ENCODE measurements around the gene UGGT1.

Gene UGGT1

GRCh38 chr2:128134573-128134972 is 43.6 kb downstream of the UGGT1 start:
- DNase-seq (ENCODE audit: low read depth, low spot score) = peak; percentile 61
- H3K4me3 ChIP-seq (ENCODE audit: low read depth, low read length) = no peak overlapping the region
- TF ChIP-seq CTCF (IDR thresholded peaks at IDR 0.05; ENCODE audit: low read depth, low read length) = no peak
- in situ Hi-C loops (cut with HindIII; ENCODE audit: low sequenced_read_pairs) = no loop called here

GRCh38 chr2:128137094-128137616 is 46.2 kb downstream of the UGGT1 start:
- in situ Hi-C loops (cut with HindIII; ENCODE audit: low sequenced_read_pairs) = no loop called here

GRCh38 chr2:128139624-128140023 is 48.6 kb downstream of the UGGT1 start:
- in situ Hi-C loops (cut with HindIII; ENCODE audit: low sequenced_read_pairs) = no loop called here
- TF ChIP-seq CTCF (IDR thresholded peaks at IDR 0.05; ENCODE audit: low read depth, low read length) = no peak
- H3K4me3 ChIP-seq (ENCODE audit: low read depth, low read length) = no peak overlapping the region
- DNase-seq (ENCODE audit: low read depth, low spot score) = no peak

More at GRCh38 chr2:128137094-128137616, 46.2 kb downstream of the UGGT1 start:
- no peak overlapping the region for H3K4me3 ChIP-seq (ENCODE audit: low read depth, low read length)
- no peak for TF ChIP-seq CTCF (IDR thresholded peaks at IDR 0.05; ENCODE audit: low read depth, low read length)
- no peak for DNase-seq (ENCODE audit: low read depth, low spot score)

- peak; percentile 83 for DNase-seq (ENCODE audit: low read depth, low spot score)
- H3K4me3 ChIP-seq (ENCODE audit: low read depth, low read length) = no peak overlapping the region
- in situ Hi-C loops (cut with HindIII; ENCODE audit: low sequenced_read_pairs) = no loop called here
- TF ChIP-seq CTCF (IDR thresholded peaks at IDR 0.05; ENCODE audit: low read depth, low read length) = no peak
Measured at GRCh38 chr2:128145651-128146050, 54.7 kb downstream of the UGGT1 start.

GRCh38 chr2:128153786-128154185 is 62.8 kb downstream of the UGGT1 start:
- no peak overlapping the region for H3K4me3 ChIP-seq (ENCODE audit: low read depth, low read length)
- no peak for DNase-seq (ENCODE audit: low read depth, low spot score)
- in situ Hi-C loops (cut with HindIII; ENCODE audit: low sequenced_read_pairs) = no loop called here
- TF ChIP-seq CTCF (IDR thresholded peaks at IDR 0.05; ENCODE audit: low read depth, low read length) = no peak

- DNase-seq (ENCODE audit: low read depth, low spot score) = no peak
- TF ChIP-seq CTCF (IDR thresholded peaks at IDR 0.05; ENCODE audit: low read depth, low read length) = no peak
- in situ Hi-C loops (cut with HindIII; ENCODE audit: low sequenced_read_pairs) = no loop called here
- no peak overlapping the region for H3K4me3 ChIP-seq (ENCODE audit: low read depth, low read length)
Measured at GRCh38 chr2:128154225-128154624, 63.2 kb downstream of the UGGT1 start.

- TF ChIP-seq CTCF (IDR thresholded peaks at IDR 0.05; ENCODE audit: low read depth, low read length) = no peak
- in situ Hi-C loops (cut with HindIII; ENCODE audit: low sequenced_read_pairs) = no loop called here
- no peak overlapping the region for H3K4me3 ChIP-seq (ENCODE audit: low read depth, low read length)
- no peak for DNase-seq (ENCODE audit: low read depth, low spot score)
Measured at GRCh38 chr2:128155970-128156369, 65.0 kb downstream of the UGGT1 start.

All from astrocyte of the spinal cord (primary cell).